Lower lobe of right lung (tissue), 2 donors: ENCODE data around the gene PYCR2. TPM values are rescaled to one million over a fixed set of nuclear protein-coding genes. Genes with fewer than 3 reads are reported as not detected.

Experiments used
- ATAC-seq, 2 donors: fragments of 200-7000 bp; cut with Tn5 transposase; one replicate each; pipeline ENCODE4 v1.9.1; 2020 to 2022; ENCODE audit warnings: mild to moderate bottlenecking in 2 of 2, moderate library complexity in 2 of 2
- DNase-seq: peaks from one replicate; pipeline ENCODE4 v3.0.0-alpha.2; 2020
- H3K27ac ChIP-seq: fragments of 200-600 bp; one replicate; pipeline ENCODE4 v1.8.0; 2022
- H3K27me3 ChIP-seq: fragments of 200-600 bp; one replicate; pipeline ENCODE4 v1.8.0; 2022; ENCODE audit warnings: low read depth
- H3K36me3 ChIP-seq: fragments of 200-600 bp; one replicate; pipeline ENCODE4 v1.8.0; 2022; ENCODE audit warnings: mild to moderate bottlenecking
- H3K4me1 ChIP-seq: fragments of 200-600 bp; one replicate; pipeline ENCODE4 v1.8.0; 2022
- H3K4me3 ChIP-seq: fragments of 200-600 bp; one replicate; pipeline ENCODE4 v1.8.0; 2022; ENCODE audit warnings: mild to moderate bottlenecking
- H3K9me3 ChIP-seq: fragments of 200-600 bp; one replicate; pipeline ENCODE4 v1.8.0; 2022
- CTCF ChIP-seq: fragments of 200-600 bp; IDR thresholded peaks from one replicate; pipeline ENCODE4 v1.8.0; 2022; ENCODE audit warnings: antibody characterized with exemption, mild to moderate bottlenecking
- intact Hi-C: fragments of 100-400 bp; cut with DNase I; formaldehyde crosslinking; loops from one replicate; pipeline ENCODE4 v1.11.0; 2022
- total RNA-seq: library from RNA; stranded (reverse); fragmentation: NEBNext Ultra II Directional; extraction: Animal tissue kit (Norgen Biotek cat#: 25700); gene quantifications from one replicate; pipeline ENCODE4 v1.2.1, GENCODE V29; 2021
- donor health status: DM: no; HTN: yes; CAD: no; lungs with severe emphysema.

The PYCR2 gene
- total RNA-seq, 1 donor from 2014 or later = 73.2 TPM

GRCh38 chr1:225906467-225906866 lies 17.6 kb downstream of the PYCR2 start:
- ATAC-seq (no peak), DNase-seq (no peak)
- TF ChIP-seq CTCF = no peak
- no peak overlapping the region for H3K4me3 ChIP-seq
- no peaks in the 10 kb centered on the region for H3K36me3 ChIP-seq
- no peaks in the 10 kb centered on the region for H3K27me3 ChIP-seq
- intact Hi-C loops = no loop called here
- peaks cover 4% of the 10 kb centered on the region for H3K4me1 ChIP-seq
- no peaks in the 10 kb centered on the region for H3K9me3 ChIP-seq
- no peak overlapping the region for H3K27ac ChIP-seq

- ATAC-seq (no peak), DNase-seq (no peak)
- H3K36me3 ChIP-seq = no peaks in the 10 kb centered on the region
- no peak overlapping the region for H3K4me3 ChIP-seq
- no peak for TF ChIP-seq CTCF
- H3K9me3 ChIP-seq = no peaks in the 10 kb centered on the region
- H3K27ac ChIP-seq = no peak overlapping the region
- intact Hi-C loops = no loop called here
- H3K4me1 ChIP-seq = no peaks in the 10 kb centered on the region
- no peaks in the 10 kb centered on the region for H3K27me3 ChIP-seq
These were observed 20.4 kb downstream of the PYCR2 start for GRCh38 chr1:225903623-225904022.

- intact Hi-C loops = no loop called here
- TF ChIP-seq CTCF = no peak
- ATAC-seq (no peak), DNase-seq (no peak)
- no peaks in the 10 kb centered on the region for H3K27me3 ChIP-seq
- H3K4me1 ChIP-seq = peaks cover 12% of the 10 kb centered on the region
- H3K9me3 ChIP-seq = no peaks in the 10 kb centered on the region
- H3K27ac ChIP-seq = no peak overlapping the region
- H3K36me3 ChIP-seq = no peaks in the 10 kb centered on the region
- no peak overlapping the region for H3K4me3 ChIP-seq
These were observed 24.8 kb downstream of the PYCR2 start for GRCh38 chr1:225899044-225899925.

GRCh38 chr1:225897595-225898514 lies 26.2 kb downstream of the PYCR2 start:
- TF ChIP-seq CTCF = no peak
- DNase-seq (no peak), ATAC-seq (peak; percentile 45 to 51)
- Histone ChIP-seq H3K36me3 (no peaks in the 10 kb centered on the region), H3K4me1 (peaks cover 12% of the 10 kb centered on the region), H3K27ac (no peak overlapping the region), H3K27me3 (no peaks in the 10 kb centered on the region), H3K9me3 (no peaks in the 10 kb centered on the region), H3K4me3 (no peak overlapping the region)
- intact Hi-C loops = no loop called here

GRCh38 chr1:225896937-225897549 lies 27.0 kb downstream of the PYCR2 start:
- no peak for TF ChIP-seq CTCF
- no peak overlapping the region for H3K4me3 ChIP-seq
- ATAC-seq = peak; percentile 92 to 93
- DNase-seq = no peak
- no peaks in the 10 kb centered on the region for H3K36me3 ChIP-seq
- H3K4me1 ChIP-seq = peaks cover 12% of the 10 kb centered on the region
- H3K27me3 ChIP-seq = no peaks in the 10 kb centered on the region
- intact Hi-C loops = no loop called here
- H3K9me3 ChIP-seq = no peaks in the 10 kb centered on the region
- H3K27ac ChIP-seq = no peak overlapping the region
